Parathyroid adenoma (tissue), 2 donors: ENCODE results near the gene ETNK2.

ENCODE experiments used
- H2AFZ ChIP-seq: fragments of 300-600 bp; sonication (generic); one replicate; pipeline ENCODE4 v1.7.0; 2017; ENCODE audit warnings: antibody characterized with exemption, mild to moderate bottlenecking
- H3K27ac ChIP-seq: fragments of 300-600 bp; sonication (generic); one replicate; pipeline ENCODE4 v1.7.0; 2017
- H3K27me3 ChIP-seq: fragments of 300-600 bp; sonication (generic); one replicate; pipeline ENCODE4 v1.7.0; 2017; ENCODE audit warnings: low read length; ENCODE audit not compliant: control insufficient read depth, insufficient read depth
- H3K36me3 ChIP-seq: fragments of 300-600 bp; sonication (generic); one replicate; pipeline ENCODE4 v1.7.0; 2017; ENCODE audit warnings: low read length; ENCODE audit not compliant: control insufficient read depth, insufficient read depth
- H3K4me1 ChIP-seq: fragments of 300-600 bp; sonication (generic); one replicate; pipeline ENCODE4 v1.7.0; 2017; ENCODE audit warnings: control low read depth
- H3K4me2 ChIP-seq: fragments of 300-600 bp; sonication (generic); one replicate; pipeline ENCODE4 v1.7.0; 2017; ENCODE audit warnings: low read length
- H3K4me3 ChIP-seq: fragments of 300-600 bp; sonication (generic); one replicate; pipeline ENCODE4 v1.7.0; 2017; ENCODE audit warnings: low read depth, low read length
- H3K79me2 ChIP-seq: fragments of 300-600 bp; sonication (generic); one replicate; pipeline ENCODE4 v1.7.0; 2017; ENCODE audit warnings: control low read depth
- H3K9ac ChIP-seq: fragments of 300-600 bp; sonication (generic); one replicate; pipeline ENCODE4 v1.7.0; 2017; ENCODE audit warnings: mild to moderate bottlenecking
- H3K9me3 ChIP-seq: fragments of 300-600 bp; sonication (generic); one replicate; pipeline ENCODE4 v1.7.0; 2017; ENCODE audit warnings: low read length; ENCODE audit not compliant: control insufficient read depth
- TF ChIP-seq, protein P1 (sequence below): fragments of 300-600 bp; sonication (generic); IDR thresholded peaks from one replicate; pipeline ENCODE4 v1.7.0; 2017; ENCODE audit warnings: antibody characterized with exemption, mild to moderate bottlenecking
- donor health status: primary hyperparathyroidism.

The ETNK2 gene

DNA sequence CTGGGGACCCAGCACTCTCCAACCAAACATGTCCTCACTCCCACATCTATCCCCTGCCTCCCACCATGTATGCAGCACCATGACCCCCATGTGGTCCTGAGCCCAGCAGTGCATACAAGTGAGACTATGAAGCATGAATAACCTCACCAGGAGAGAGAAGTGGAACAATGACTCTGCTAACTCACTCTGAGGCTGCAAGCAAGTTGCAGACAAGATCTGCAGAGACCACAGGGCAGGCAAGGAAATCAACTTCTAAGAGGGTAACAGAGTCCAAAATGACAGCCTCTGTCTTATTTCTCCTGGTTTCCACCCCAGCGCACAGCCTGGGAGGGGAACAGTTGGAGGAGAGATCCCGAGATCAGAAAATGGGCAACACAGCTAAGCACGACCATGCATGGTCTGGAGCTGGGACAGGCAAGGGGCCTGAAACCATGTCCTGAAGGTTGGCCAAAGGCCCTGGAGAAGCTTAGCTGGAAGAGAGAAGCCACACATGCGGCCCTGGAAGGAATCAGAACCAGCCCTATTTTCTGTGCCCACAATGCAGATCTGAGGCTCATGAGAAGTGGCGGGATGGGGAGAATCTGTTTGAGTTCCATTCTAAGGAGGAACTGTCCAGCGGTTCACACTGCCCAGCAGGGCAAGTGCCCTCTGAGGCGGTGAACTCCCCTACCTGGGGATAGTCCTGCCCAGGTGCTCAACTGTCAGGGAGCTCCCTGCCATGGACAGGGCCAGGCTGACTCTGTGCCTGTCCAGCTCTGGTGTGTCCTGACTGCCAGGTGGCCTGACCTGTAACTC, 26.8 kb upstream of the ETNK2 start:
- H2AFZ ChIP-seq: no peak overlapping the region
- TF ChIP-seq, protein P1, sequence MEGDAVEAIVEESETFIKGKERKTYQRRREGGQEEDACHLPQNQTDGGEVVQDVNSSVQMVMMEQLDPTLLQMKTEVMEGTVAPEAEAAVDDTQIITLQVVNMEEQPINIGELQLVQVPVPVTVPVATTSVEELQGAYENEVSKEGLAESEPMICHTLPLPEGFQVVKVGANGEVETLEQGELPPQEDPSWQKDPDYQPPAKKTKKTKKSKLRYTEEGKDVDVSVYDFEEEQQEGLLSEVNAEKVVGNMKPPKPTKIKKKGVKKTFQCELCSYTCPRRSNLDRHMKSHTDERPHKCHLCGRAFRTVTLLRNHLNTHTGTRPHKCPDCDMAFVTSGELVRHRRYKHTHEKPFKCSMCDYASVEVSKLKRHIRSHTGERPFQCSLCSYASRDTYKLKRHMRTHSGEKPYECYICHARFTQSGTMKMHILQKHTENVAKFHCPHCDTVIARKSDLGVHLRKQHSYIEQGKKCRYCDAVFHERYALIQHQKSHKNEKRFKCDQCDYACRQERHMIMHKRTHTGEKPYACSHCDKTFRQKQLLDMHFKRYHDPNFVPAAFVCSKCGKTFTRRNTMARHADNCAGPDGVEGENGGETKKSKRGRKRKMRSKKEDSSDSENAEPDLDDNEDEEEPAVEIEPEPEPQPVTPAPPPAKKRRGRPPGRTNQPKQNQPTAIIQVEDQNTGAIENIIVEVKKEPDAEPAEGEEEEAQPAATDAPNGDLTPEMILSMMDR: no peak
- no peak overlapping the region for H3K4me3 ChIP-seq
- no peaks in the 10 kb centered on the region for H3K27me3 ChIP-seq
- H3K9ac ChIP-seq: no peak overlapping the region
- H3K9me3 ChIP-seq: no peaks in the 10 kb centered on the region
- H3K4me1 ChIP-seq: no peaks in the 10 kb centered on the region
- H3K4me2 ChIP-seq: no peak overlapping the region
- H3K27ac ChIP-seq: no peak overlapping the region
- H3K79me2 ChIP-seq: no peaks in the 10 kb centered on the region
- no peaks in the 10 kb centered on the region for H3K36me3 ChIP-seq

DNA sequence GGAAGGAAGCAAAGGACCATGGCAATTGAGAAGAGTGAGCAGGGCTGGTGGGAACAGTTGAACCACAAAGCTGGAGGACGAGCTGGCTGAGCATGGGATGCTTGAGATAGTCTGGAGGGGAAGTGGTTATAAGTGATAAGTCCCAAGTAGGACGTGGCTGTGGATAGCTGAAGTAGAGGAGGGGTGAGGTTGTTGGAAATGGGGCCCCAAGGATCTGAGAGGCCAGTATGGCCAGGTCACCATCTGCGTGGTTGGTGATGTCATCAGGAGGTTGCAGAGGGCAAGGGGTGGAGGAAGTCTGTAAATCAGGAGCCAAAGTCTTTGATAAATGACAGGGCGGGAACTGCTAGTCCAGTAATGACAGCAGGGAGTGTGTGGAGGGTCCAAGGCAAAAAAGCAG, 25.3 kb upstream of the ETNK2 start:
- no peaks in the 10 kb centered on the region for H3K36me3 ChIP-seq
- no peak overlapping the region for H2AFZ ChIP-seq
- H3K27me3 ChIP-seq: no peaks in the 10 kb centered on the region
- no peaks in the 10 kb centered on the region for H3K9me3 ChIP-seq
- H3K9ac ChIP-seq: no peak overlapping the region
- H3K4me2 ChIP-seq: no peak overlapping the region
- H3K4me1 ChIP-seq: no peaks in the 10 kb centered on the region
- H3K79me2 ChIP-seq: no peaks in the 10 kb centered on the region
- TF ChIP-seq, protein P1: no peak
- H3K4me3 ChIP-seq: no peak overlapping the region
- H3K27ac ChIP-seq: no peak overlapping the region

DNA sequence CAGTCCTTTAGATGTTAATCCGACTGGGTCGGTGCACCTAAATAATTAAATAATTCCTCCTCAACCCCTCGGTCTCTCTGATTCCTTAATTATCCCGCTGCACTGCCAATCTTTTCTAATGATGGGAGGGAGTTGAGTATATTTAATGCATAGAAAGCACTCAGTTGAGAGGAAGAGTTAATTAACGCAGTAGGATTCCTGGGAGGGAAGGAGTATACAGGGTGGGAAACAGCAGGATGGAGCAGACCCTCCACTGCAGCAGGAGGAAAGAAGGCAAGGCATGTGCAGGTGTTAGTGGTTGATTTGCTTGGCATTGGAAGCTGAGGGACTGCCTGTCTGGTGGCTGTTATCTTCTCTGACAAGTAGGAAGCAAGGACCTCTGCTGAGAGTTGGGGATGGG, 24.2 kb upstream of the ETNK2 start:
- TF ChIP-seq, protein P1: no peak
- Histone ChIP-seq H3K36me3 (no peaks in the 10 kb centered on the region), H3K79me2 (no peaks in the 10 kb centered on the region), H3K9ac (no peak overlapping the region), H3K4me1 (no peaks in the 10 kb centered on the region), H3K27ac (no peak overlapping the region), H2AFZ (no peak overlapping the region), H3K9me3 (no peaks in the 10 kb centered on the region), H3K4me3 (no peak overlapping the region), H3K4me2 (no peak overlapping the region), H3K27me3 (no peaks in the 10 kb centered on the region)

DNA sequence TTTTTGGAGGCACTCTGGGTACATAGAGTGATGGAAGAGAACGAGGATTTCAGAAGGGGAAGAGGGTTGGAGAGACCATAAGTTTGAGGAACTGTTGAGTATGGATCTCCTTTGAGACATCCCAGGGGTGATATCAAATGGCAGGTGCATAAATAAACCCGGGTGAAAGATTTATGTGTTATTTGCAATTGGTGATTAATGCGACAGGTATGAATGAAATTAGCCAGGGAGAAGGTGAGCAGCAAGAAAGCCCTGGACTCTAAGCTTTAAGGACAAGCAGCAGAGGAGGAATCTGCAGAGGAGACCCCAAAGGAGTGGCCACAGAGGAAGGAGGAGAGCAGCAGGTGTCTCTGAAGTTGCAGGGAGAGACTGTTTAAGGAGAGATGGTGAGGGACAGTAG, 23.1 kb upstream of the ETNK2 start:
- Histone ChIP-seq H3K4me3 (no peak overlapping the region), H3K9me3 (no peaks in the 10 kb centered on the region), H3K4me1 (no peaks in the 10 kb centered on the region), H2AFZ (no peak overlapping the region), H3K79me2 (no peaks in the 10 kb centered on the region), H3K27ac (no peak overlapping the region), H3K27me3 (no peaks in the 10 kb centered on the region), H3K4me2 (no peak overlapping the region), H3K36me3 (no peaks in the 10 kb centered on the region), H3K9ac (no peak overlapping the region)
- TF ChIP-seq, protein P1: no peak
